ENCODE data around the gene SRGAP2.

The SRGAP2 gene

DNA sequence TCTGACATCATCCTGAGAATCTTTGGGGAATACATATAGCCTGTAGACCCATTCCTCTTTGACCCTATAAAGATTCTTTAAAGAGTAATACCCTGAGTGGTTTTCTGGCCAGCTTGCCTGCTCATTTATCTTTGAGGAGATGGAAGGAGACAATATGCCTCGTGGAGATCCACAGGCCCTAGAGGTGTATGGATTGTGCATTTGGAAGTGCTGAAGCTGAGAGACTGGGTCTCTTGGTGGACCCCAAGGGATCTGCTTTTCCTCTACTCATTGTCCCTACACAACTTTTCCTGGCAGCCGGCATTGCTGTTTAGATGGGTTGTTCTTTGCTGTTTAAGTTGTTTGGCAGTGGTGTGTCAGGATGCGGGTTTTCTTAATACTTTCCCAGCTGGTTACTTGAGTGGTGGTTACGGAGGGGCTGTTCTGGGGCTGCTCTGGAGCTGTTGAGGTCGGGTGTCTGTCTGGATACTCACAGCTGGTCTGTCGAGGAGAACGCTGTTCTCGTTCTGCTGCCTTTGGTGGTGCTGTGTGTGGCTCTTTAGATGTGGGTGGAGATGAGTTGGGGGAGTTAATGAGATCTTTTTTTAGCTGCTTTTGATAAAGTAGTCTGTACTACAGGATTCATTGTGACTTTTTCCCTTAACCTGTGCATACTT, 49.5 kb downstream of the SRGAP2 start:
- DNase-seq: peak; percentile 37

Measured in right hindlimb (tissue), 1 donor.